T follicular helper cell (primary cell): ENCODE results near the gene ARHGEF4.
"Not testable (repeated sequence)": the region's sequence is repeated elsewhere in the genome, so short reads cannot be mapped to it uniquely, and the experiment has no call there.

Experiments
- DNase-seq: peaks from one replicate; pipeline ENCODE4 v3.0.0-alpha.2; 2020; ENCODE audit warnings: low read depth

ARHGEF4 gene

DNA sequence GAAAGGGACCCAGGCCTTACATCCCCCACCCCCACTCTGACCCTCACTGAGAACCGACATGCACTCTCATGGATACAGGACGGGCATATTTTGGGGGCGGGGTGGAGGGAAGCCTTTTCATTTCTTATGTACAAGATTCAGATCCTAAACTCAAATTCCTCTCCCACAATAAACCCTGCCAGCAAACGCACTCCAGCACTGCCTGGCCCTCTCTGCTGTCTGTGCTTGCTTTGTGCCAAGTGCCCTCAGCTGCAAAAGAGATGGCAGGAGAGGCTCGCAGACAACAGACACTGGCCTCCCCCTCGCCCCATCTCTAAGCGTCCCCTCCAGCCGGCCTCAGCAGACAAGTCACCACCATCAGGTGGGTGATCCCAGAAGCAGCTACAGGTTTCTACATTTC lies 214.2 kb downstream of the ARHGEF4 start:
- DNase-seq, result no peak

DNA sequence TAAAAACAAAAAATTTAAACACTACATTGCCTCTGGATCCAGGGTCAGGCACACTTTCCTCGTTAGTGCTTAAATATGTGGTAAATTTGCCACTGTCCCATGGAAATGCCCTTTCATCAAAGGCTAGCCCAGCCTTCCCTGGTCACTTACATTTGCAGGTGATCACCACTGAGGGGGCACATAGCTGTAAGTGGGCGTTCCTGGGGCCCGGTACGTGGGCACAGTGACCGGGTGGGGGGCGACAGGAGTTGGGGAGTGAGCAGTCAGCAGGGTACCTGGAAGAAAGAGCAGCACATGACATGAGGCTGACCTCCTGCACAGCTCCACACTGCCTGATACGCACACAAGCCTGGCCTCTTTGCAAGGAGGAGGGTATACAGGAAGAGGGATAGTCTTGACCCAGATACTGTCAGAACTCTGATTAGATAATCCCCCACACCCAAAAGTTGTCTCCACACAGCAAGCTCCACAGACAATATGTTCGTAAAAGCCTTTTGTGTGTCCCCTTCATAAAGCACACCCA lies 216.1 kb downstream of the ARHGEF4 start:
- DNase-seq, result no peak

DNA sequence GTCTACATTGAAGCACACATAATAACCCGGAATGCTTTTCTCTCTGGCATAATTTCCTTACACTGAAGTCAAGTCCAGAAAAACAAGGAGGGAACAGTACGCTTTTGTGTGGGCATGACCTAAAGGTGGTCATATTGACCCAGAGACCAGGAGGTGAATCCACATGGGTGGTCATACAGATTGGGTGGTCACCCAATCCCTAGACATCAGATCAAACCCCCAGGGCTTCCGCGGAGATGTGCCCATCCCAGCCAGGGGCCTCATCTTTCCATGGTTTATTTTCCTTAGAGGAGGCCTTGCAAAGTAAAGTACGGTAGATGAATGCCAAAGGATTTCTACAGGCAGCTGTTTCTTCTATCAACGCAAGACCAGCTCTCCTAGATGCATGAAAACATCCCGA lies 217.8 kb downstream of the ARHGEF4 start:
- DNase-seq, result no peak

DNA sequence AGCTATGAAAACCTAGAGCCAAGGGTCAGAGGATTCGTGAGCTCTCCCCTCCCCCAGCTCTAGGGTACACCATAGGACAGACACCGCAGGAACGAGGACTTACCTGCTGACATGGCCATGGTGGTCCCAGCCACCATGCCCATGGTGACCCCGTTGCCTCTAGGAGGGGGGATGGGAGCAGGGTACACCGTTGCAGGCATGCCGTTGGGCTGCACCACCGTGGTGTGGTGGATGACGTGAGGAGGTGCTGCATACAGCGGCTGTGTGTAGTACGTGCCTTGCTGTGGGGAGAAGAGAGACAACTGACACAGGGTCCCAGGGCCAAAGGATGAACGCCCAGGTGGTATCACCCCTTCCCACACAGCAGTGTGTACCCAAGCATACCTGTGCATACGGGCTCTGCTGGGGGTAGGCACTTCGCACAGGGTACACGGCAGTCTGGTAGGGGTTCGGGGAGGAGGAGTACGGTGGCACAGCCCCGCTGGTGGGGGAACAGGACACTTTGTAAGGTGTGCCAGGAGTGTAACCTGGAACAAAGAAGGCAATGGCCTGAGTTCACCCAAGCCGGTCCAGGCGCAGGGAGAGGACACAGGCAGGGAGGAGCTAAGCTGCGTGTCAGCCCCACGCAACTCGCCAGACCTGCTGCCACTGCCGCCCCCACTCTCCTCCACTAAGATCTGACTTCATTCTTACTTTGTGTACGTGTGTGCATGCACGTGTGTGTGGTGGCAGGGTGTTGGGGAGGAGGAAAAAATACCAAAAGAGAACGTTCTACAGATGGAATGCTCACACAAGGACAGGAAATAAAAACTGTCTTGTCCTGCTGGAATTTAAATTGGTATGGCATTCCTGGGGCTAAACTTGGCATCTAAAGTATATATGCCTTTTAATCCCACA lies 218.7 kb downstream of the ARHGEF4 start:
- DNase-seq, result no peak

DNA sequence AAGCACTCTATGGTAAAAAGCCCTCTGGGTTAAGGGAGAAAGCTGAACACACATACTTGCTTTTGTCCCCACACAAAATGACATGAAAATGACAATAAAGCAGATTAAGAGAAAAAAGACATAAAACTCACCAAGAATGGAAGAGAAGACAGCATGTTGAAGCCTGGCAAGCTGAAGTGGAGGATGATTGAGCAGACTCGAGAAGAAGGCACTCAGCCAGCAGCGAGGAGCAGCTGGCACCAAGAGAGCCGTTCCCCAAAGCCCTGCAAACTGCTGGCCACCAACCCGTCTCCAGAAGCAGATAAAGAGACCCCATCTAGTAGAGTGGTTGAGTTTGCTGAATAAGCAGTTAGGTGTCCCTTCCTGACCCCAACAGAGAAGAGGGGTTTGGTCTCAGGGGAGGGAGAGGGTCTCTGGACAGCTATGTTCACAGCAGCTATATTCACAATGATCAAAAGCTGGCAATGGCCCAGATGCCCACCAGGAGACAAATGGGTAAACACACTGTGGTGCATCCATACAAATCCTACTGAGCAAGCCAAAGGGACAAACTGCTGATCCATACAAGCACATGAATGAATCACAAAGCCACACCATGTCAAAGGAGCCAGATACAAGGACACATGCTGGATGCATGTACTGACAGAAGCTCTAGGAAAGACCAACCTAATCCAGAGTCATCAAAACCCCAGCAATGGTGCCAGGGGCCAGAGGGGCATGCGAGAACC lies 219.7 kb downstream of the ARHGEF4 start:
- DNase-seq, result no peak

DNA sequence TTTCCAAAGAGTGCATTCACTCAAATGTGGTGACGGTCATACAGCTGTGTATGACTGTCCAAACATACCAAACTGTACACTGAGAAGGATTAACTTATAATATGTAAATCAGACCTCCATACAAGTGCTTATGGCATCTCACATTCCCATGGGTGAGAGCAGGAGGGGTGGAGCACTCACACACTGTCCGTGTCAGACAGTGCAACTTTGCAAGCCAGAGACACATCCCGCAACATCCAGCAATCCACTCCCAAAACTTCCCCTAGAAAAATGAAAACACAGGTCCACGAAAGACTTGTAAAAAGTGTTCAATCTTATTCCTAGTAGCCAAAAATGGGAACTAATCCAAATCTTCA lies 220.2 kb downstream of the ARHGEF4 start:
- DNase-seq, result no peak

DNA sequence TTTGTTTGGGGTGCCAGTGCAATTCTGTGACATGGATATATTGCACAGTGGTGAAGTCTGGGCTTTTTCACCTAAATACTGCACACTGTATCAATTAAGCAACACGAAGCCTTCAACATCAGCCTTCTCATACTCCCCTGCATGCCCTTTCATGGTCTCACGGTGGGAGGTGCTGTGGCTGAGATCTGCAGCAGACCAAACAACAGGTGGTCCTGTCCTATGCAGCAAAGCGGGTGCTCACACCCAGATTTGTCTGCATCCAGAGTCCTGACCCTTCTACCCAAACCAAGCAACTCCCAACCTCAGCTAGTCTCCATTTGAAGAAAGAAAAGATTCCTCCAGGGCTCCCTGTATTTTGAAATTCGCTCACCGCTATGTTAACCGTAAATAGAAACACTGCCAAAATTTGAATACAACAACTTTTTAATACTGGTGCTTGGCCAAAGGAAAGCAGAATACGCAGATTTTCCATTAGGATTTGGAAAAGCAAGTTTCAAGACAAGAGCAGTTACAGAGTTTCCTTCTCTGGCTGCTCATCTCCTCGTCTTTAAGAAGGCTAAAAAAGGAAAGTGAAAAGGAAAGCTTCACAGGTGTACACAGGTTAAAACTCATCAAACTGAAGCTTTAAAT lies 221.6 kb downstream of the ARHGEF4 start:
- DNase-seq, result no peak

DNA sequence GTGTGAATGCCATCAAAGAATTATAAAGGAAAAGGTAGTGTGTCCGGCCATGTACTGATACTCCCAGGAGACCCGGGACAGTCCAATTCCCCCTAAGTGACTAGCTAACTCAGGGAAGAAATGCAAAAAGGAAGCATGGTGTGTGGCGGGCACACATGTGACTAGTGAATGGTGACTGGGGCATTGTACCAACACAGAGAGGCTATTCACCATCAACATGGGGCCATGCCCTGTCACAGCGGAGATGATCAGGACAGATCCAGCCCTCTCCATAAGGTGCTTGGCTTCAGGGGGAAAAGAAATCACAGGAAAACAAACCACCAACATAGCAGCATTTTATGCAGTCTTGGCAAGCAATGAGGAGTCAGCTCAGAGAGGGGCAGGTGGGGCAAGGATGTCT lies 222.2 kb downstream of the ARHGEF4 start:
- no peak for DNase-seq

DNA sequence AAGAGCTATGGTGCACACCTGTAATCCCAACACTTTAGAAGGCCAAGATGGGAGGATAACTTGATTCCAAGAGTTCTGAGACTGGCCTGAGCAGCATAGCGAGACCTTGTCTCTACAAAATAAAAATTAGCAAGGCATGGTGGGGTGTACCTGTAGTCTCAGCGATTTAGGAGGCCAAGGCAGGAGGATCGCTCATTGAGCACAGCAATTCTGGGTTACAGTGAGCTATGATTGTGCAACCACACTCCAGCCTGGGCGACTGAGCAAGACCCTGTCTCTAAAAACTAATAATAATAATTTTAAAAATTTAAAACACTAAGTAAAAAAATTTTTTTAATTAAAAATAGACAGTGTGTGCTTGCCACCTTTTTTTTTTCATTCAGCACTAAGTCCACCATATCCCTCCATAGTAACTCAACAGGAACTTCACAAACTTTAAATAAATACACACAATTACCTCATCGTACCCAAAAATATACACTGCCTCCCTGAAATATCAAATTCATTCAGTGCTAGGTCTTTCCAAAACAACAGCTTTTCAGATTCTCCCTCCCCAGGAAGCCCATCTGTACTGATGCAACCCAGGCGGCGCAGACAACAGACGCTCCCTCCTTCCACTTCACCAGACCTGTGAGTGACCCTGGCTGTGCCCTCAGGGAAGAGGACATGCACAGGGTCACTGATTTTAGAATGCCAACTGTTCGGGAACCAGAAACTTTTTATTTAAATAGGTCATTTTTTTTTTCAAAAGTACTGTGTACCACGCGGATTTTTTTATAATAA lies 227.0 kb downstream of the ARHGEF4 start:
- DNase-seq, result no peak

DNA sequence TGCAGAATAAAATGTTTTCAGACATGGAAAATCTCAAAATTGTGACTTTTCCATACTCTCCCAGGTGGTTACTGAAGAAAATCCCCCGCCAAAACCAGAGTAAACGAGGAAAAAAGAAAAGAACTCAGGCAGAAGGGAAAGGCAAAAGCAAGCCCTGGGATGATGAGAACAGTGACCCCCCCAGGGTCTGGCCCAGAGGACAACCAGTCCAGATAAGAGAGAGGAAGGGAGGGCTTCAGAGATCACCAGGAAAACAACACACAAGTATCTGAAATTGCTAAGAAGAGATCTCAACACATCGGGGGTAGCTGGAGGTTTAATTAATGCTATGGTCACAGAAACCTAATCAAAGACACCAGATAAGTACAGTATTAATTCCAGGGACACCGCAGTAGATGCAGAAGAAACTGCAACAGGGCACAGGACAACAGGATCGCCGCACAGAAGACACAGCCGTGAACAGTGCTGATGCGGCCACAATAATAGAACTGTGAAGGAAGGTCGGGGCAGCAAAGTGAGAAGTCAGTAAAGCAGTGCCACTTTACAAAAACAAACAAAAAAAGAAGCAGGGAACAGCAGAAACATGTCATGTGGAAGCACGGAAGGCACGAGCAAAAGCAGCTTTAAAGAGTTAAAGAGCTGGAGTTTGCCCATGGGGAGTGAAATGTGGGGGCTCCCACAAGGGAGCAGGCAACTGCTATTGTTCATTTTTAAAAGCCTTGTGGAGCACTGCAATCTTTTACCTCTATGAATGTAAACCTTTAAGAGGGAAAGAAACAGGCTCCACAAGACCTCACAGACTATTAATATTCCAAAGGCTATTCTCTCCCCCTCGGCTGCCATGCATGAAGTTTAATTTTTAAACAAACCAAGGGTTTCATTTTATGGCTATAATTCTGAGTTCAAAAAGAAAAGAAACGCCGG lies 228.1 kb downstream of the ARHGEF4 start:
- DNase-seq, result no peak

DNA sequence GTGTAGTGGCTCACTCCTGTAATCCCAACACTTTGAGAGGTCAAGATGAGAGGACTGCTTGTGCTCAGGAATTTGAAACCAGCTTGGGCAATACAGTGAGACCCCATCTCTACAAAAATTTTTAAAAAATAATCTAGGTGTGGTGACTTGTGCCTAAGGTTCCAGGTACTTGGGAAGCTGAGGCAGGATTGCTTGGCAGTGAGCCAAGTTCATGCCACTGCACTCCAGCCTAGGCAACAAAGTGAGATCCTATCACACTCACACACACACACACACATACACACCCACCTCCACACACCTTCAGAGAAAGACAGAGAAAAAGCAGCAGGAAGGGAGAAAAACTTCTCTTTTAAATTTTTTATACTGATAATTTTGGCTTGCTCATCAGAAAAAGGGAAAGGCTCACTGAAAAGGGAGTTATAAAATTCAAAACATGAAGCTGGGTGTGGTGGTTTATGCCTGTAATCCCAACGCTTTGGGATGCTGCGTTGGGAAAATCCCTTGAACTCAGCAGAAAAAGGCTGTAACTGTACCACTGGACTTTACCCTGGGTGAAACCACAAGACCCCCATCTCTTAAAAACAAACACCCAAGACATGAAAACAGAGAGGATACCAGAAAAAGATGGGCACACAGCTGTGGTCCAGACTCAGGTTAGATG lies 230.9 kb downstream of the ARHGEF4 start:
- DNase-seq, result no peak

DNA sequence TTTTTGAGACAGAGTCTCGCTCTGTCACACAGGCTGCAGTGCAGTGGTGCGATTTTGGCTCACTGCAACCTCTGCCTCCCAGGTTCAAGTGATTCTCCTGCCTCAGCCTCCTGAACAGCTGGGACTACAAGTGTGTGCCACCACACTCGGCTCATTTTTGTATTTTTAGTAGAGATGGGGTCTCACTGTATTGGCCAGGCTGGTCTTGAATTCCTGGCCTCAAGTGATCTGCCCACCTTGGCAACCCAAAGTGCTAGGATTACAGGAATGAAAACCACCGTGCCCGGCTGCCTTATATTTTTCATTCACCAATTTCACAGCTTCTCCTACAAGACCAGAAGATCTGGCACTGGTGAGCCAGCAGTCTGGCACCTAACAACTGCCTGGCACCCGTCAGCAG lies 231.5 kb downstream of the ARHGEF4 start:
- not testable (repeated sequence) for DNase-seq

DNA sequence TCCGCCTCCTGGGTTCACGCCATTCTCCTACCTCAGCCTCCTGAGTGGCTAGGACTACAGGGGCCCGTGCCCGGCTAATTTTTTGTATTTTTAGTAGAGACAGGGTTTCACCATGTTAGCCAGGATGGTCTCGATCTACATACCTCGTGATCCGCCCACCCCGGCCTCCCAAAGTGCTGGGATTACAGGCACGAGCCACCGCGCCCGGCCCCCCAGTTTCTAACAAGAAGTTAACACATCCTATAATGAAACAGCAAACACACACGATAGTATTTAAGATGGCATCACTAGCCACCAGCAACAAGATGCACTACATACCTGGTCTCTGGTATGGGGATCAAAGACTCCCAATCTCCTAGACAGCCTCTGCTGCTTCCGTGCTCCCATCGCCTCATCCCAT lies 238.9 kb downstream of the ARHGEF4 start:
- DNase-seq, result not testable (repeated sequence)

DNA sequence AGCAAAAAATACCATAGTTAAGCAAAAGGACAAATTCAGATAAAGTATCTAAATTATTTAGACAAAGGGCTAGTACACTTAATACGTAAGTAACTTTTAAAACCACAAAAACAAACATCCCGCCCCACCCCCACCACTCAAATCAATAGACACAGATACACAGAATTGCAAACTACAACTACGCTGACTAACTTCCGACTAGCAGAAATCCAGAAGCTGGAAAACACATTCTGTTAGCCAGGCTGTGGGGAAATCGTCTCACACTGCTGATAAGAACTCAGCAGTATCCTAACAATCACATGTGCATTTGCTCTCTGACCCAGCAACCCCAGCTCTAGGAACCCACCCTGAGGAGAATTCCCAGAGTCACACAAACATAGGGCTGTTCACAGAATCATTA lies 240.0 kb downstream of the ARHGEF4 start:
- DNase-seq, result no peak

DNA sequence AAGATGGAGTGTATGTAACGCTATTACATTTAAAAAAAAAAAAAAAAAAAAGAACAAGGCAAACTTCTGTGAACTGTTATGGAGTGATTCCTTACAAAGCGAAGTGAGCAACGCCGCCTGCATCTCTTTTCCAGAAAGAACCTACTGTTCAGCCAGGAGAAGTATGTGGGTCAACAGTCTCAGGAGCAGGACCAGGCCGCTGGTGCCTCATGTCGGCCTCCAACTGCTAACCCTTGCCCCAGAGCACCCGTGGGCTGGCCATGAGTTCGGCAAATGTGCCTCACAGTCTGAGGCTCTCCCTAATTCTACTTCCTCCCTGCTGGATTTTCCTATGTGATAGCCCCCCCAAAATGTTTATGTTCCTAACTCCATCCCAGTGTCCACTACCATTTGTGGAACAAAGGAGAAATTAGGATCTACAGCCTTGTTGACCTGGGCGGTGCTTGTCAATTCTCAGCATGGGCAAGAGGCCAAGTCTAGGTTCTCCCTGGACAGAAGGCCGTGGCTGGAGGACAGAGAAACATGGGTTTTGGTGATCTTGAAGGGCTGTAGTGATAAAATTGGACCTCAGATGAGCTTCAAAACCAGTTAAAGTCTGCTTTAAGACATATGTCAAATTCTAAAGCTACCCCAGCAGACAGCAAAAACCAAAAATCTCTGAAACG lies 240.6 kb downstream of the ARHGEF4 start:
- DNase-seq, result no peak

DNA sequence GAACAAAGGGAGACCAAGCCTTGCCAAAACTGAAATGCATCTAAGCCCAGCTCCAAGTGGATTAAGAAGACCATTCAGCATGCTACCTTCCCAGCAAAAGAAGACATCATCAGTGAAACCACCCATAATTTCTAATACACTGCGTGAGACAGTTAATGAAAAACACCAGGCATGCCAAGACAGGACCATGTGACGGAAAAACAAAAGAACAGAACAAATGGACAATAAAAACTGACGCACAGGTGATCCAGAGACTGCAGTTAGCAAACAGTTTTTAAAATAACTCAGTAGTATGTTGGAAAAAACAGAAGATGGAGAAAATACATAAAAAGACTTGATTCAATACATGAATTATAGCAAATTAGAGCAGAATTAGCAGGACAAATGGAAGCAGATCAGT lies 241.3 kb downstream of the ARHGEF4 start:
- no peak for DNase-seq

DNA sequence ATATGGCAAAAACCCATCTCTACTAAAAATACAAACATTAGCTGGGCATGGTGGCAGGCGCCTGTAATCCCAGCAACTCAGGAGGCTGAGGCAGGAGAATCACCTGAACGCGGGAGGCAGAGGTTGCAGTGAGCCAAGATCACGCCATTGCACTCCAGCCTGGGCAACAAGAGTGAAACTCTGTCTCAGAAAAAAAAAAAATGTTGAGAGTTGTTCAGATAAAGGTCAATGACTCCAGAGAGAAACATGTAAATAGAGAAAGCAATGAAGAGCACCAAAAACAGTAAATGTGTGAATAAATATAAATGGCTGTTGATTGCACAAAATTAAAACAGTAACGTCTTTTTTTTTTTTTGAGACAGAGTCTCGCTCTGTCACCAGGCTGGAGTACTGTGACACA lies 243.2 kb downstream of the ARHGEF4 start:
- not testable (repeated sequence) for DNase-seq

DNA sequence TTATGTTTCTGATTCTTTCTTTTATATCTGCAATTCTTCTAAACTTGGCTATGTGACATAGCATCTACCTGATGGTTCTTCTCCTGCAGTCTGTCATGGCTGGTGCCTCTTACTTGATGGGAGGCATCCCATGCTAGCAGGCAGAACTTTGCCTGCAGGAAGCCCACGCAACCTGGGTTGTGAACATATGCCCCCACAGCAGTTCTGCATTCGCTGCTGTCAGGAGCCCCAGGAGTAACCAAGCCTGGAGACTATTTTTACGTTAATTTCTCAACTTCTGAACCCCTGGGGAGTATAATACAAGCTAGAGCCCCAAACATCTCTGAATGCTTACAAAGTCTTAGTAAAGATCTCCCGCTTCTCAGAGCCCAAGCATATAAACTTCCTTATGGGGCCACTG lies 244.5 kb downstream of the ARHGEF4 start:
- no peak for DNase-seq

DNA sequence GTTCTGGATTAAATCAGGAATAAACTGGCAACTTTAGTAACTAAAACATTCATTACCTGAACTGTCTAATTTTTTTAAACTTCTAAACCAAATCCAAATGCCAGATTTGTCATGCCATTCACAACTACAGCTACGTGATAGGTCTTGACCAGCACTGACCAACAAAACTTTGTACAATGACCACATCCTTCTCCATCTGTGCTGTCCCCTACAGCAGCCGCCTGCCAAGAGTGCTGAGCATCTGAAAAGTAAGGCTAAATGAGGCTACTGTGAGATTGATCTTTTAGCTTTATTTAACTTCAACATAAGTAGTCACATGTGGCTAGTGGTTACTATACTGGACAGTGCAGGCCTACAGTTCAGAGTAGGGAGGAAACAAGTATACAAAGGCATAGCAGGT lies 248.9 kb downstream of the ARHGEF4 start:
- no peak for DNase-seq
